Endodermal cell (in vitro differentiated cells): ENCODE results near the gene ANO9. TPM values are rescaled to one million over a fixed set of nuclear protein-coding genes. Genes with fewer than 3 reads are reported as not detected.
A peak's percentile ranks its signal among the peaks of the same experiment; 100 is the strongest.

Source experiments
- DNase-seq: peaks from one replicate; pipeline ENCODE4 v3.0.0-alpha.2; 2017
- H3K27ac ChIP-seq: 2 replicates; pipeline ENCODE4 v1.5.1; 2013; ENCODE audit warnings: mild to moderate bottlenecking, low read depth, low read length, moderate library complexity
- H3K27me3 ChIP-seq: 2 replicates; pipeline ENCODE4 v1.6.1; 2013; ENCODE audit warnings: mild to moderate bottlenecking, low read length, moderate library complexity; ENCODE audit not compliant: insufficient read depth, control insufficient read depth, poor library complexity, severe bottlenecking
- H3K36me3 ChIP-seq: 2 replicates; pipeline ENCODE4 v1.7.0; 2013; ENCODE audit warnings: mild to moderate bottlenecking, low read length, moderate library complexity; ENCODE audit not compliant: control insufficient read depth, insufficient read depth
- H3K4me1 ChIP-seq: one replicate; pipeline ENCODE4 v1.7.0; 2013; ENCODE audit warnings: low read length; ENCODE audit not compliant: control insufficient read depth, insufficient read depth
- H3K4me3 ChIP-seq: 2 replicates; pipeline ENCODE4 v1.5.1; 2013; ENCODE audit warnings: mild to moderate bottlenecking, low read length, moderate library complexity
- H3K9ac ChIP-seq: 2 replicates; pipeline ENCODE4 v1.6.1; 2013; ENCODE audit warnings: mild to moderate bottlenecking, low read length, moderate library complexity; ENCODE audit not compliant: poor library complexity, severe bottlenecking; ENCODE audit errors: extremely low read depth
- H3K9me3 ChIP-seq: 2 replicates; pipeline ENCODE4 v1.6.1; 2013; ENCODE audit warnings: mild to moderate bottlenecking, low read length, moderate library complexity; ENCODE audit not compliant: control insufficient read depth
- H3K27ac Mint-ChIP-seq: 2 replicates; pipeline ENCODE4 v1.8.0; 2020; ENCODE audit warnings: mixed read lengths
- H3K27me3 Mint-ChIP-seq: 2 replicates; pipeline ENCODE4 v1.8.0; 2021; ENCODE audit warnings: mild to moderate bottlenecking, mixed read lengths; ENCODE audit not compliant: insufficient read depth
- H3K36me3 Mint-ChIP-seq: 2 replicates; pipeline ENCODE4 v1.8.0; 2020; ENCODE audit warnings: low read depth, mixed read lengths
- H3K4me1 Mint-ChIP-seq: 2 replicates; pipeline ENCODE4 v1.8.0; 2020; ENCODE audit warnings: mixed read lengths
- H3K4me3 Mint-ChIP-seq: 2 replicates; pipeline ENCODE4 v1.8.0; 2020; ENCODE audit warnings: mild to moderate bottlenecking, moderate library complexity, mixed read lengths
- H3K9me3 Mint-ChIP-seq: 2 replicates; pipeline ENCODE4 v1.8.0; 2020; ENCODE audit warnings: mild to moderate bottlenecking, mixed read lengths
- CTCF ChIP-seq: fragments of 200-600 bp; sonication (generic); conservative IDR thresholded peaks from 2 replicates; pipeline ENCODE4 v1.5.0; 2021; ENCODE audit warnings: antibody characterized with exemption, mild to moderate bottlenecking
- WGBS, 2 experiments: methylation state at CpG; one replicate each; pipeline versions ENCODE4 v1.1.5 to v1.1.7; 2013; ENCODE audit warnings: missing lambda C conversion rate in 2 of 2, mixed read lengths in 1 of 2; ENCODE audit not compliant: insufficient coverage in 1 of 2, insufficient read length in 1 of 2; 5-methylcytosine and 5-hydroxymethylcytosine counted together
- total RNA-seq, 2 donors: library from RNA; stranded (reverse); fragmentation: NEBNext Ultra II Directional in 1 of 2; extraction: Animal tissue kit (Norgen Biotek cat#: 25700) in 1 of 2; gene quantifications; 2 replicates in 1 of 2; 3 replicates in 1 of 2; pipeline ENCODE4 v1.2.1, GENCODE V29; 2021

Gene ANO9
- total RNA-seq, 2 donors from 2014 or later, result 16.8 to 17.8 TPM

- Mint-ChIP-seq H3K27ac (peak overlapping the region; percentile 53), H3K9me3 (no peaks in the 10 kb centered on the region), H3K27me3 (no peaks in the 10 kb centered on the region), H3K36me3 (peaks cover 19% of the 10 kb centered on the region), H3K4me3 (no peak overlapping the region), H3K4me1 (peaks cover 13% of the 10 kb centered on the region)
- Histone ChIP-seq H3K4me3 (no peak overlapping the region), H3K27ac (peak overlapping the region; percentile 24), H3K9me3 (no peaks in the 10 kb centered on the region), H3K4me1 (no peaks in the 10 kb centered on the region), H3K36me3 (peaks cover 14% of the 10 kb centered on the region), H3K27me3 (no peaks in the 10 kb centered on the region), H3K9ac (no peak overlapping the region)
- TF ChIP-seq CTCF, result no peak
- no peak for DNase-seq
- WGBS, 2 experiments, result 87 to 94% methylated on average over 4 to 6 of the region's 6 CpGs
These were observed 26.7 kb upstream of the ANO9 start for GRCh38 chr11:468493-468892.

- Histone ChIP-seq H3K27ac (no peak overlapping the region), H3K36me3 (peaks cover 14% of the 10 kb centered on the region), H3K9ac (no peak overlapping the region), H3K9me3 (no peaks in the 10 kb centered on the region), H3K4me1 (no peaks in the 10 kb centered on the region), H3K4me3 (no peak overlapping the region), H3K27me3 (no peaks in the 10 kb centered on the region)
- peaks cover 19% of the 10 kb centered on the region for H3K36me3 Mint-ChIP-seq
- H3K4me3 Mint-ChIP-seq, result no peak overlapping the region
- H3K27me3 Mint-ChIP-seq, result no peaks in the 10 kb centered on the region
- peak overlapping the region; percentile 53 for H3K27ac Mint-ChIP-seq
- DNase-seq, result no peak
- WGBS, 2 experiments, result 91% methylated on average over 8 to 12 of the region's 12 CpGs
- H3K9me3 Mint-ChIP-seq, result no peaks in the 10 kb centered on the region
- TF ChIP-seq CTCF, result no peak
- H3K4me1 Mint-ChIP-seq, result peaks cover 13% of the 10 kb centered on the region
These were observed 26.2 kb upstream of the ANO9 start for GRCh38 chr11:468036-468435.

- Histone ChIP-seq H3K9ac (no peak overlapping the region), H3K4me3 (no peak overlapping the region), H3K36me3 (peaks cover 14% of the 10 kb centered on the region), H3K27ac (no peak overlapping the region), H3K27me3 (no peaks in the 10 kb centered on the region), H3K9me3 (no peaks in the 10 kb centered on the region), H3K4me1 (no peaks in the 10 kb centered on the region)
- H3K27me3 Mint-ChIP-seq, result no peaks in the 10 kb centered on the region
- TF ChIP-seq CTCF, result no peak
- no peak for DNase-seq
- H3K4me1 Mint-ChIP-seq, result peaks cover 13% of the 10 kb centered on the region
- H3K9me3 Mint-ChIP-seq, result no peaks in the 10 kb centered on the region
- H3K4me3 Mint-ChIP-seq, result no peak overlapping the region
- peaks cover 21% of the 10 kb centered on the region for H3K36me3 Mint-ChIP-seq
- WGBS, 2 experiments, result 84 to 92% methylated on average over 9 of the region's 9 CpGs
- peak overlapping the region; percentile 52 for H3K27ac Mint-ChIP-seq
These were observed 24.2 kb upstream of the ANO9 start for GRCh38 chr11:465896-466530.
